ENCODE data around the gene RAI1.
A peak's percentile ranks its signal among the peaks of the same experiment; 100 is the strongest.
"Not testable (repeated sequence)": the region's sequence is repeated elsewhere in the genome, so short reads cannot be mapped to it uniquely, and the experiment has no call there.

Gene RAI1

DNA sequence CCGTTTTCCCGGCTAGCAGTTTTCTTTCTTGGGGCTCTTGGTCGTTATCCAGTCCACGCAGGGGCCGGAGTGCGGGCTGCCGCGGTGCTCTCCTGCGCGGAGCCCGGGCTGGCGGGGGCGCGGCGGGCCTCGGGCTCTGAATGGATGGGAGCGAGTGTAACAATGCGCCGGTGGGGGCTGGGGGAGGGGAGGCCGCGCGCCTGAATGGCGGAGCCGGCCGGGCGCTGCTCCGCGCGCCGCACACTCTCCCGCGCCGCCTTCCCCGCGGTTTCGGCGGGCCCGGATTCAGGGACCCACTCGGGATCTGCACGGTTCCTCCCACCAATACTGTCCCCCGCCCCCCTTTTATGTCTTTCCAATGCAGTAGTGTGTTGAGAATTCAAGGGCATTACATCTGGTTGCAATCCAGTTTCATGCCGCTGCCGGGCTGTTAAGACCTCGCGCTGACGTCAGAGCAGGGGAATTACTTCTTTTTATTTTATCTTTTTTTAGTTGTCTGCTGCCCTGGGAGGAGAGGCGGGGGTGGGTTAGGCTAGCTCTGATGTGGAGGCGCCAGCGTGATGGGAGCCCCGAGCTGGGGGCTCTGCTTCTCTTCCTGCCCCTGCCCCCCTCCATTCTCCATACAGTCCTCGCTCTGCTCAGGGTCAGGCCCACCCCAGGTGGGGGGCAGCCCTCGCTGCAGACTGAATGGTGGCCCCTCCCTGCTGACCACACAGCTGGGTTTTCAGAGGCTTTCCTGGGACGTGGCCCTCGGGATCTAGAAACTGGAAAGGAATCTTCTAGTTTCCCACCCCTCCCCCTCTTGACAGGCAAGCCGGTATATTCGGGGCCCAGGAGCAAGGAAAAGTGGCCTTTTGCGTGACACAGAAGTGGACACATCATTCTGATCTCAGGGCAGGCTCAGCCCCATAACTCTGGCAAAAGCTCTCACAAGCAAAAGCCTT lies 1.8 kb downstream of the RAI1 start:
- peak; percentile 45 to 75 for DNase-seq

GRCh38 chr17:17683710-17684365 lies 2.6 kb downstream of the RAI1 start:
- DNase-seq = no peak

GRCh38 chr17:17684906-17685774 lies 3.9 kb downstream of the RAI1 start:
- DNase-seq = no peak

- DNase-seq = no peak
These were observed 4.6 kb downstream of the RAI1 start for GRCh38 chr17:17685775-17686291.

DNA sequence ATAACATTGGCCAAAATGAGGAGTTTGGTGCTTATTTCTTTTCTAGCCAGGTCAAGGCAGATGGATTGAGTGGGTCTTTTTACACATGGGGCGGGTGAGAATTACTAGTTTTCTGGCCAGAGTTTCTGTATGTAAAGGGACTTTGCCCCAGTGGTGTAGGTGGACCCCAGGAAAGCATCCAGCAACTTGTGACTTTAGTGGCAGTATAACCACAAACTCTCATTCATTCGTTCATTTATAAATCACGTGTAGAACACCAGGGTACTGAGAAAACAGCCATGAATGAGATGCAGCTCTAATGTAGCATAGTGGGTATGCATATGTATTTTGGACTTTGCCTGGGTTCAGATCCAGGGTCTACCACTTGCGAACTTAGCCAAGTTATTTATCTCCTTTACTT lies 8.1 kb downstream of the RAI1 start:
- no peak for DNase-seq

DNA sequence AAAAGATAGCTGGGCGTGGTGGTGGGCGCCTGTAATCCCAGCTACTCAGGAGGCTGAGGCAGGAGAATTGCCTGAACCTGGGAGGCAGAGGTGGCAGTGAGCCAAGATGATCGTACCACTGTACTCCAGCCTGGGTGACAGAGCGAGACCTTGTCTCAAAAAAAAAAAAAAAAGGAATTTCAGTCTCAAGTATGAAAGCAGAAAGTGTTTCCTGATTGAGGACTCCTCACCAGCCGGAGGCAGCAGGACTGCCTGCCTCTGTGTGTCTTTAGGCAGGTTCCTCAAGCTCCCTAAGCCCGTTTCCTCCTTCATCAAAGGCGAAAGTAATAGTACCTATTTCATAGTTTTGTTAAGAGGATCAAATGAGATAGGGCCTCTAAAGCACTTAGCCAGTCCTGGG lies 9.0 kb downstream of the RAI1 start:
- not testable (repeated sequence) for DNase-seq

DNA sequence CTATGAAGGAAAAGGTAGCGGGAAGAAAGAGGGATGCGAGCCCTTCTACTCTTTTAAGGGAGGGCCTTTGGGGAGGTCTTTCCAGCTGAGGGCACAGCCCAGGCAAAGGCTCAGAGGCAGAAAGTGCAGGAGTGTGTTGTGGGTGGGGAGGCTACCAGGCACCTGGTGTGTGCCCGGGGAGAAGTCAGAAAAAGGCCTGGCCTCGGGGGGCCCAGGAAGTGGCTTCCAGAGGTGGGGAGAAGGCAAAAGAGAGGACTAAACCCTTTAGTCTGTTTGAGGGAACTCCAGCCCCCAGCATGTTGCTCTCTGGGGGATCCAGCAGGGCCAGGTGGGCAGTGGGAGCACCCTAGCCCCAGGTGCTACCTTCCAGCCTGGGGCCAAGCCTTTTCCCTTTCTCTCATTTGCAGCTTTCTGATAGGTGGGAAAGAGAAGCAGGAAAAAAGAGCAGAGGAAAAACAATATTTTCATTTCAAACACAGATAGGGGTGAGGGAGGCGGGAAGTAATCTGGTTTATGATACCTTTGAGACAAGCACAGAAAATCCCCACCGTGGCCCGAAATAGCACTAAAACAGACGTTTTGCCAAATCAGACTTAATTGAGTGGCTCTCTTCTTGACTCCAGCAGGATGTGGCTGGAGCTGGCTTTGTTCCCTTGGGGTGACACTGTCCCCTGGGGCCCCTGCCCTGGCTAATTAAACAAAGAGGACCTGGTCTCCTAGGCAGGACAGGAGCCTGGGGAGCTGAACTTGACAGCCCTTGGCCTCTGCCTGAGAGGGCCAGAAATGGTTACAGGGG lies 10.4 kb downstream of the RAI1 start:
- DNase-seq = no peak

- no peak for DNase-seq
These were observed 11.3 kb downstream of the RAI1 start for GRCh38 chr17:17692353-17693252.

- DNase-seq = peak; percentile 55 to 74
These were observed 12.3 kb downstream of the RAI1 start for GRCh38 chr17:17693253-17694168.

- DNase-seq = peak; percentile 53 to 71
These were observed 13.2 kb downstream of the RAI1 start for GRCh38 chr17:17694169-17695081.

GRCh38 chr17:17696085-17696484 lies 14.8 kb downstream of the RAI1 start:
- DNase-seq = no peak

DNA sequence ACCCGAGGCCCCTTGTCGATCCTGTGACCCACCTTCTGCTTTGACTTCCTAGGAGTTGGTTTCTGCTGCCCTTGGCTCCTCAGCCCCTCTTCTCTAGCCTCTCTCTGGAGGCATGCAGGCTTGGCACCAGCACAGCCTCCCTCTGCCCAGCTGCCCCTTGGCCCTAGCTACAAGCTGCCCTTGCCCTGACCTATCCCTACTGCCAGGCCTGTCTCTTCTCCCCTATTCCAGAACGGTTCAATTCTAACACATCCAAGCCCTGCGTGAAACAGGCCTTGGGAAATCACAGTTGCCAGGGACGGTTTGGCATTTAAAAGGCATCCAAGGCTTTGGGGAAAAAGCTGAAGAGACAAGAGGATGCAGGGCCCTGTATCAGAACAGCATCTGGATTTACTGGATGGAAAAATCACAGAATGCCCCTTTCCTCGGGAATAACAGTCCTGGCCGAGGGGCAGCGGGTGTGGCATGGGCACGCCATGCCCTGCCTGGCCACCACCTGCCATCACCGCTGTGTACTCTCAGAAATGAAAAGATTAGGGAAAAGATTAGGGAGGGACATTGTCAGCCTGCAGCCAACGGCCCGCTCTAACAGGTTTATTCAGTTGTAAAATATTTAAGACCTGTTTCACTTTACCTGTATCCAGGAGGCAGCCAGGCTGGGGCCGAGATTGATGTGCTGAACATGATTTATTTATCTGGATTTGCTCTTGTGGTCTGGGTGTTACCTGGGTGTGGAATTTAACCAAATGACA lies 15.8 kb downstream of the RAI1 start:
- DNase-seq = no peak

GRCh38 chr17:17698371-17698770 lies 17.1 kb downstream of the RAI1 start:
- no peak for DNase-seq

- DNase-seq = no peak
These were observed 17.7 kb downstream of the RAI1 start for GRCh38 chr17:17698869-17699351.

DNA sequence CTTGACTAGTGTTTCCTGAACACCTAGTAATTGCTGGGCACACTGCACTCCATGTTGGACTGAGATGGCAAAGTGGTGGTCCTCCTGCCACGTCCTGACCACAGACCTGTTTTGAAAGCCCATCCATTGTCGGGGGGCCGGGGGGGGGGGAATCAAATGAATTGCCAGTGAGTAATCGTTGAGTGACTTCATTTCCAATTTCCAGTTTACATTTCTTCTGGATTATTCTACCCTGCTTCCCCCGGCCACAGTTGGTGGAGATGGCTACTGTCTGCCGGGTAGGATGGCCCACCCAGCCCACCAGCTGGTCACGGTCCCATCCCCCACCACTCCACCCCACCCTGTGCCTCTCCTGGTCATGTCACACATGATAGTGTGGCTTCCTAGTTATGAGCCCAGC lies 18.2 kb downstream of the RAI1 start:
- DNase-seq = no peak

- no peak for DNase-seq
These were observed 19.2 kb downstream of the RAI1 start for GRCh38 chr17:17700251-17700969.

GRCh38 chr17:17701112-17701511 lies 19.9 kb downstream of the RAI1 start:
- DNase-seq = no peak

Measured in hippocampal formation (tissue), 2 donors.